HEK293 (cell line): Measurements from ENCODE around the gene EEF2K.

ENCODE experiments used
- ZNF2 ChIP-seq: fragments of 450-650 bp; formaldehyde crosslinking; IDR thresholded peaks from 2 replicates; pipeline ENCODE4 v1.5.1; 2016; ENCODE audit warnings: missing biosample characterization, missing genetic modification characterization
- ZNF311 ChIP-seq: fragments of 450-650 bp; formaldehyde crosslinking; IDR thresholded peaks from 2 replicates; pipeline ENCODE4 v1.5.1; 2017; ENCODE audit warnings: missing biosample characterization, missing genetic modification characterization, borderline replicate concordance
- TF ChIP-seq, protein P1 (sequence below): fragments of 450-650 bp; formaldehyde crosslinking; IDR thresholded peaks from 2 replicates; pipeline ENCODE4 v1.5.1; 2016; ENCODE audit warnings: missing biosample characterization, missing genetic modification characterization

DNA sequence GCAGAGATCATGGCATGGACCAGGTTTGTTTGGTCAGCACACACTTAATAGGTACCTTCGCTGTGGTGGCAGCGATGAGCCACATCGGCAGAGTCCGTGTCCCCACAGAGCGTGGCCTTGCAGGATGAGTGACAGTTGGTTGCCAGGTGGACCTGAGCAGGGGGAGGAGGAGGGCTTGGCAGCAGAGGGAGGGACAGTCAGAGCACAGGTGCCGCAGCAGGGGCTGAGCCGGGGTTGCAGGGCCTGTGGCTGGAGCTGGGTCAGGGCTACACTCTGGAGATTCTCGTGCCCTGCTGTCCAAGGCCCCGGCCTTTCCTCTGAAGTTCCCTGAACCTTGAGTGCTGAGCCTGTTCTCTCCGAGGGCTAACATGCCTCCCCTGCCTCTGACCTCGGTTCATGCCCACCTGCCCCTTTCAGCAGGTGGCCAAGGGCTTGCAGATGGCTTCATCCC lies 116.0 kb downstream of the EEF2K start:
- TF ChIP-seq, protein P1, sequence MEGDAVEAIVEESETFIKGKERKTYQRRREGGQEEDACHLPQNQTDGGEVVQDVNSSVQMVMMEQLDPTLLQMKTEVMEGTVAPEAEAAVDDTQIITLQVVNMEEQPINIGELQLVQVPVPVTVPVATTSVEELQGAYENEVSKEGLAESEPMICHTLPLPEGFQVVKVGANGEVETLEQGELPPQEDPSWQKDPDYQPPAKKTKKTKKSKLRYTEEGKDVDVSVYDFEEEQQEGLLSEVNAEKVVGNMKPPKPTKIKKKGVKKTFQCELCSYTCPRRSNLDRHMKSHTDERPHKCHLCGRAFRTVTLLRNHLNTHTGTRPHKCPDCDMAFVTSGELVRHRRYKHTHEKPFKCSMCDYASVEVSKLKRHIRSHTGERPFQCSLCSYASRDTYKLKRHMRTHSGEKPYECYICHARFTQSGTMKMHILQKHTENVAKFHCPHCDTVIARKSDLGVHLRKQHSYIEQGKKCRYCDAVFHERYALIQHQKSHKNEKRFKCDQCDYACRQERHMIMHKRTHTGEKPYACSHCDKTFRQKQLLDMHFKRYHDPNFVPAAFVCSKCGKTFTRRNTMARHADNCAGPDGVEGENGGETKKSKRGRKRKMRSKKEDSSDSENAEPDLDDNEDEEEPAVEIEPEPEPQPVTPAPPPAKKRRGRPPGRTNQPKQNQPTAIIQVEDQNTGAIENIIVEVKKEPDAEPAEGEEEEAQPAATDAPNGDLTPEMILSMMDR (tag by site-specific recombination): no peak
- no peak for TF ChIP-seq ZNF2 (tag by site-specific recombination)
- TF ChIP-seq ZNF311 (tag by site-specific recombination): no peak
